ENCODE data around the gene KRTAP5-7. TPM values are rescaled to one million over a fixed set of nuclear protein-coding genes. Genes with fewer than 3 reads are reported as not detected.
"Not testable (repeated sequence)": the region's sequence is repeated elsewhere in the genome, so short reads cannot be mapped to it uniquely, and the experiment has no call there.

KRTAP5-7 gene
- total RNA-seq, 2 donors from 2014 or later, result not detected

- Histone ChIP-seq H3K36me3 (ENCODE audit: control insufficient read depth, insufficient read depth, low read length) (no peaks in the 10 kb centered on the region), H3K9ac (ENCODE audit: extremely low read depth, low read length, poor library complexity, severe bottlenecking) (no peak within 1 kb of the TSS), H3K27me3 (ENCODE audit: control insufficient read depth, insufficient read depth, low read length, poor library complexity, severe bottlenecking) (no peaks in the 10 kb centered on the region), H3K4me1 (ENCODE audit: control insufficient read depth, insufficient read depth, low read length) (no peaks in the 10 kb centered on the region), H3K4me3 (ENCODE audit: low read length) (no peak within 1 kb of the TSS), H3K27ac (ENCODE audit: low read depth, low read length) (no peak within 1 kb of the TSS), H3K9me3 (ENCODE audit: control insufficient read depth, low read length) (peaks cover 10% of the 10 kb centered on the region)
- H3K4me1 Mint-ChIP-seq, result peaks cover 9% of the 10 kb centered on the region
- H3K27ac Mint-ChIP-seq, result no peak within 1 kb of the TSS
- H3K9me3 Mint-ChIP-seq, result peaks cover 14% of the 10 kb centered on the region
- WGBS, 2 experiments (ENCODE audit: insufficient coverage in 1 of 2, insufficient read length in 1 of 2), result 90 to 100% methylated on average over 2 to 3 of the region's 5 CpGs
- no peak for DNase-seq
- H3K27me3 Mint-ChIP-seq (ENCODE audit: insufficient read depth), result peaks cover 14% of the 10 kb centered on the region
- no peaks in the 10 kb centered on the region for H3K36me3 Mint-ChIP-seq (ENCODE audit: low read depth)
- TF ChIP-seq, protein P1, sequence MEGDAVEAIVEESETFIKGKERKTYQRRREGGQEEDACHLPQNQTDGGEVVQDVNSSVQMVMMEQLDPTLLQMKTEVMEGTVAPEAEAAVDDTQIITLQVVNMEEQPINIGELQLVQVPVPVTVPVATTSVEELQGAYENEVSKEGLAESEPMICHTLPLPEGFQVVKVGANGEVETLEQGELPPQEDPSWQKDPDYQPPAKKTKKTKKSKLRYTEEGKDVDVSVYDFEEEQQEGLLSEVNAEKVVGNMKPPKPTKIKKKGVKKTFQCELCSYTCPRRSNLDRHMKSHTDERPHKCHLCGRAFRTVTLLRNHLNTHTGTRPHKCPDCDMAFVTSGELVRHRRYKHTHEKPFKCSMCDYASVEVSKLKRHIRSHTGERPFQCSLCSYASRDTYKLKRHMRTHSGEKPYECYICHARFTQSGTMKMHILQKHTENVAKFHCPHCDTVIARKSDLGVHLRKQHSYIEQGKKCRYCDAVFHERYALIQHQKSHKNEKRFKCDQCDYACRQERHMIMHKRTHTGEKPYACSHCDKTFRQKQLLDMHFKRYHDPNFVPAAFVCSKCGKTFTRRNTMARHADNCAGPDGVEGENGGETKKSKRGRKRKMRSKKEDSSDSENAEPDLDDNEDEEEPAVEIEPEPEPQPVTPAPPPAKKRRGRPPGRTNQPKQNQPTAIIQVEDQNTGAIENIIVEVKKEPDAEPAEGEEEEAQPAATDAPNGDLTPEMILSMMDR (conservative IDR thresholded peaks at IDR 0.05), result no peak
- no peak within 1 kb of the TSS for H3K4me3 Mint-ChIP-seq
Measured at GRCh38 chr11:71565263-71565662, 38.2 kb downstream of the KRTAP5-7 start, which contains the start of gene KRTAP5-10. Gene KRTAP5-10 (plus strand): TSS chr11:71565563. CDS start chr11:71565588, 25 bp downstream.

GRCh38 chr11:71566081-71566620 lies 39.1 kb downstream of the KRTAP5-7 start:
- Histone ChIP-seq H3K4me1 (ENCODE audit: control insufficient read depth, insufficient read depth, low read length) (no peaks in the 10 kb centered on the region), H3K9me3 (ENCODE audit: control insufficient read depth, low read length) (peaks cover 6% of the 10 kb centered on the region), H3K9ac (ENCODE audit: extremely low read depth, low read length, poor library complexity, severe bottlenecking) (no peak overlapping the region), H3K36me3 (ENCODE audit: control insufficient read depth, insufficient read depth, low read length) (no peaks in the 10 kb centered on the region), H3K27ac (ENCODE audit: low read depth, low read length) (no peak overlapping the region), H3K27me3 (ENCODE audit: control insufficient read depth, insufficient read depth, low read length, poor library complexity, severe bottlenecking) (no peaks in the 10 kb centered on the region), H3K4me3 (ENCODE audit: low read length) (no peak overlapping the region)
- H3K36me3 Mint-ChIP-seq (ENCODE audit: low read depth), result no peaks in the 10 kb centered on the region
- peaks cover 9% of the 10 kb centered on the region for H3K4me1 Mint-ChIP-seq
- H3K4me3 Mint-ChIP-seq, result no peak overlapping the region
- DNase-seq, result no peak
- H3K27me3 Mint-ChIP-seq (ENCODE audit: insufficient read depth), result peaks cover 14% of the 10 kb centered on the region
- WGBS, 2 experiments (ENCODE audit: insufficient coverage in 1 of 2, insufficient read length in 1 of 2), result 93 to 98% methylated on average over 6 to 10 of the region's 10 CpGs
- H3K9me3 Mint-ChIP-seq, result peaks cover 6% of the 10 kb centered on the region
- no peak overlapping the region for H3K27ac Mint-ChIP-seq
- TF ChIP-seq, protein P1 (conservative IDR thresholded peaks at IDR 0.05), result no peak

GRCh38 chr11:71566626-71567599 lies 39.8 kb downstream of the KRTAP5-7 start:
- H3K4me1 ChIP-seq (ENCODE audit: control insufficient read depth, insufficient read depth, low read length); H3K36me3 ChIP-seq (ENCODE audit: control insufficient read depth, insufficient read depth, low read length); H3K36me3 Mint-ChIP-seq (ENCODE audit: low read depth); H3K27ac Mint-ChIP-seq; H3K9ac ChIP-seq (ENCODE audit: extremely low read depth, low read length, poor library complexity, severe bottlenecking); H3K4me3 ChIP-seq (ENCODE audit: low read length); H3K4me3 Mint-ChIP-seq; H3K9me3 ChIP-seq (ENCODE audit: control insufficient read depth, low read length); H3K27me3 ChIP-seq (ENCODE audit: control insufficient read depth, insufficient read depth, low read length, poor library complexity, severe bottlenecking); DNase-seq; H3K9me3 Mint-ChIP-seq; H3K27ac ChIP-seq (ENCODE audit: low read depth, low read length): not testable (repeated sequence)
- peaks cover 14% of the 10 kb centered on the region for H3K27me3 Mint-ChIP-seq (ENCODE audit: insufficient read depth)
- WGBS, 2 experiments (ENCODE audit: insufficient coverage in 1 of 2, insufficient read length in 1 of 2), result 71 to 78% methylated on average over 6 to 16 of the region's 21 CpGs
- H3K4me1 Mint-ChIP-seq, result peaks cover 11% of the 10 kb centered on the region

GRCh38 chr11:71567633-71568032 lies 40.6 kb downstream of the KRTAP5-7 start:
- not testable (repeated sequence) for H3K4me1 ChIP-seq (ENCODE audit: control insufficient read depth, insufficient read depth, low read length); H3K9ac ChIP-seq (ENCODE audit: extremely low read depth, low read length, poor library complexity, severe bottlenecking); H3K4me3 Mint-ChIP-seq; H3K4me3 ChIP-seq (ENCODE audit: low read length); H3K36me3 Mint-ChIP-seq (ENCODE audit: low read depth); H3K36me3 ChIP-seq (ENCODE audit: control insufficient read depth, insufficient read depth, low read length); H3K9me3 ChIP-seq (ENCODE audit: control insufficient read depth, low read length); H3K9me3 Mint-ChIP-seq; DNase-seq; H3K27ac ChIP-seq (ENCODE audit: low read depth, low read length); H3K27me3 ChIP-seq (ENCODE audit: control insufficient read depth, insufficient read depth, low read length, poor library complexity, severe bottlenecking); H3K27ac Mint-ChIP-seq
- Mint-ChIP-seq H3K27me3 (ENCODE audit: insufficient read depth) (peaks cover 16% of the 10 kb centered on the region), H3K4me1 (peaks cover 12% of the 10 kb centered on the region)
- 89 to 94% methylated on average over 4 to 8 of the region's 8 CpGs for WGBS, 2 experiments (ENCODE audit: insufficient coverage in 1 of 2, insufficient read length in 1 of 2)
